SK-N-SH treated with all-trans-retinoic acid at 6 μM for 48 hours (cell line): ENCODE measurements around the gene DPYD.

Experiments
- ATAC-seq: fragments of 200-7000 bp; cut with Tn5 transposase; 3 replicates; pipeline ENCODE4 v1.9.1; 2020; ENCODE audit warnings: mild to moderate bottlenecking, moderate library complexity
- ARNTL ChIP-seq: fragments of 450-650 bp; formaldehyde crosslinking; IDR thresholded peaks from 2 replicates; pipeline ENCODE4 v1.5.0; 2020; ENCODE audit warnings: low read depth, mild to moderate bottlenecking, moderate library complexity, borderline replicate concordance
- BACH2 ChIP-seq: fragments of 250-450 bp; sonication (Bioruptor Pico); IDR thresholded peaks from 2 replicates; pipeline ENCODE4 v1.9.0; 2021; ENCODE audit warnings: mild to moderate bottlenecking, borderline replicate concordance
- CSDC2 ChIP-seq: fragments of 250-450 bp; sonication (Bioruptor Pico); IDR thresholded peaks from 2 replicates; pipeline ENCODE4 v1.5.0; 2020; ENCODE audit warnings: mild to moderate bottlenecking, moderate library complexity
- ESRRG ChIP-seq: fragments of 250-450 bp; sonication (Bioruptor Pico); IDR thresholded peaks from 2 replicates; pipeline ENCODE4 v1.6.1; 2021; ENCODE audit warnings: mild to moderate bottlenecking
- GLIS3 ChIP-seq: fragments of 250-450 bp; sonication (Bioruptor Pico); IDR thresholded peaks from 2 replicates; pipeline ENCODE4 v1.5.0; 2020; ENCODE audit warnings: mild to moderate bottlenecking, moderate library complexity
- ISL1 ChIP-seq: fragments of 250-450 bp; sonication (Bioruptor Pico); IDR thresholded peaks from 2 replicates; pipeline ENCODE4 v2.1.2; 2022; ENCODE audit warnings: mild to moderate bottlenecking, moderate library complexity
- OSR1 ChIP-seq: fragments of 250-450 bp; sonication (Bioruptor Pico); IDR thresholded peaks from 2 replicates; pipeline ENCODE4 v1.8.0; 2022; ENCODE audit warnings: moderate library complexity, mild to moderate bottlenecking, inconsistent platforms
- RARB ChIP-seq: fragments of 250-450 bp; sonication (Bioruptor Pico); IDR thresholded peaks from 2 replicates; pipeline ENCODE4 v1.8.0; 2021; ENCODE audit warnings: mild to moderate bottlenecking, moderate library complexity
- SNAI2 ChIP-seq: fragments of 250-450 bp; sonication (Bioruptor Pico); IDR thresholded peaks from 2 replicates; pipeline ENCODE4 v1.5.0; 2020; ENCODE audit warnings: mild to moderate bottlenecking, moderate library complexity
- TCF4 ChIP-seq: fragments of 250-450 bp; sonication (Bioruptor Pico); IDR thresholded peaks from 2 replicates; pipeline ENCODE4 v1.8.0; 2021; ENCODE audit warnings: mild to moderate bottlenecking, moderate library complexity, borderline replicate concordance
- TOX ChIP-seq: fragments of 250-450 bp; sonication (Bioruptor Pico); IDR thresholded peaks from 2 replicates; pipeline ENCODE4 v1.8.0; 2021; ENCODE audit warnings: mild to moderate bottlenecking, moderate library complexity, borderline replicate concordance
- ZC3H10 ChIP-seq: fragments of 250-450 bp; sonication (Bioruptor Pico); IDR thresholded peaks from 2 replicates; pipeline ENCODE4 v1.5.1; 2021; ENCODE audit warnings: mild to moderate bottlenecking, moderate library complexity
- ZFP3 ChIP-seq: fragments of 250-450 bp; sonication (Bioruptor Pico); IDR thresholded peaks from 2 replicates; pipeline ENCODE4 v1.5.0; 2020; ENCODE audit warnings: mild to moderate bottlenecking, moderate library complexity
- ZNF565 ChIP-seq: fragments of 450-650 bp; formaldehyde crosslinking; conservative IDR thresholded peaks from 2 replicates; pipeline ENCODE4 v1.5.0; 2020; ENCODE audit warnings: low read depth, mild to moderate bottlenecking, moderate library complexity
- ZNF70 ChIP-seq: fragments of 450-650 bp; formaldehyde crosslinking; IDR thresholded peaks from 2 replicates; pipeline ENCODE4 v1.5.0; 2020; ENCODE audit warnings: mild to moderate bottlenecking, moderate library complexity
- ZNF8 ChIP-seq: fragments of 450-650 bp; formaldehyde crosslinking; IDR thresholded peaks from 2 replicates; pipeline ENCODE4 v1.5.0; 2020; ENCODE audit warnings: mild to moderate bottlenecking, moderate library complexity
- TF ChIP-seq, protein P1 (sequence below): fragments of 250-450 bp; sonication (Bioruptor Pico); IDR thresholded peaks from 2 replicates; pipeline ENCODE4 v1.5.0; 2020; ENCODE audit warnings: mild to moderate bottlenecking, moderate library complexity
- TF ChIP-seq, protein P2 (sequence below): fragments of 250-450 bp; sonication (Bioruptor Pico); IDR thresholded peaks from 2 replicates; pipeline ENCODE4 v1.8.0; 2021; ENCODE audit warnings: low read depth, mild to moderate bottlenecking, moderate library complexity, borderline replicate concordance
- TF ChIP-seq, protein P3 (sequence below): fragments of 250-450 bp; sonication (Bioruptor Pico); IDR thresholded peaks from 2 replicates; pipeline ENCODE4 v1.5.1; 2021; ENCODE audit warnings: mild to moderate bottlenecking, moderate library complexity
- TF ChIP-seq, protein P4 (sequence below): fragments of 250-450 bp; sonication (Bioruptor Pico); IDR thresholded peaks from 2 replicates; pipeline ENCODE4 v1.5.1; 2020; ENCODE audit warnings: low read depth, mild to moderate bottlenecking, moderate library complexity
- TF ChIP-seq, protein P5 (sequence below): fragments of 250-450 bp; sonication (Bioruptor Pico); IDR thresholded peaks from 2 replicates; pipeline ENCODE4 v1.8.0; 2020; ENCODE audit warnings: mild to moderate bottlenecking, moderate library complexity, borderline replicate concordance

The DPYD gene

DNA sequence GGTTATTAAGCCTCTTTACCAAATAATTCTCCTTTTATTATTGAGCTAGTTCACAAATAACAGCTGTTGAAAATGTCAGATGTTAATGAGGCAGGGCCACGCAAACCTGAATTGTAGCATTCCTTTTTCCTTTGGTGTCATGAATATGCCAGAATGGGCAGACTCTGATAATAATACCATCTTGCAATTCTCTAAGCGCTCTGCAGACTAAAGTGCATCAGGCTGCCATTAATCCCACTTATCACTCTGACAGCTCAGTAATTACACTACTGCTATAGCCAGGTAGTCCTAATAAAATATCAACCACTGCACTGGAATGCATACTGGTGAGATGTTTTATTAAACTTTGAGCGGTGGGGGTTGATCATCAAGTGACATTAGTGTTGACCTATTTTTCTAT, 177.7 kb downstream of the DPYD start:
- no peak for ATAC-seq
- TF ChIP-seq GLIS3 (CRISPR knock-in tag): no peak
- no peak for TF ChIP-seq ARNTL (CRISPR knock-in tag)

DNA sequence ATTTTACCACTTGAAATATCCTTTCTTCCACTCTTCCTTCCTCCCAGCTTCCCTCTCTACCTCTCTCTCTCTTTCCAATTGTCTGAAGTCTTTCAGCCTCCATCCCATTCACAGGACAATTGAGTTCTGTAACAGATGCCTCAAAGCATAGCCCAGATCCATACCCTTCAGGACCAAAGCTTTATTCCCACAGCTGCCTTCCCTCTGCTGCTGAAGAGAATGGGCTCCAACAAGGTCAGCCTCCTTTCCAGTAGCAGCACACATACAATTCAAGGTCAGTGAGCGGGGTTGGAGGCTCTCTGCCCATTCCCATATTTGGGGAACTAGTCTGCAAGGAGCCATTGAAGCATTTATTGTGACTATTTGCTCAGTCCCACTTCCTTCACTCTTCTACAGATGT, 179.9 kb downstream of the DPYD start:
- ATAC-seq: no peak; the same call in 2 of the 3 replicates
- TF ChIP-seq SNAI2 (CRISPR knock-in tag) (no peak), ZNF8 (CRISPR knock-in tag) (no peak), ARNTL (CRISPR knock-in tag) (no peak), RARB (CRISPR knock-in tag) (no peak), ZFP3 (CRISPR knock-in tag) (no peak), TOX (CRISPR knock-in tag) (no peak), CSDC2 (CRISPR knock-in tag) (no peak), OSR1 (CRISPR knock-in tag) (no peak), ZNF565 (CRISPR knock-in tag) (no peak), ZC3H10 (CRISPR knock-in tag) (no peak), ESRRG (no peak), BACH2 (CRISPR knock-in tag) (no peak), ZNF70 (CRISPR knock-in tag) (no peak)
- TF ChIP-seq, protein P1, sequence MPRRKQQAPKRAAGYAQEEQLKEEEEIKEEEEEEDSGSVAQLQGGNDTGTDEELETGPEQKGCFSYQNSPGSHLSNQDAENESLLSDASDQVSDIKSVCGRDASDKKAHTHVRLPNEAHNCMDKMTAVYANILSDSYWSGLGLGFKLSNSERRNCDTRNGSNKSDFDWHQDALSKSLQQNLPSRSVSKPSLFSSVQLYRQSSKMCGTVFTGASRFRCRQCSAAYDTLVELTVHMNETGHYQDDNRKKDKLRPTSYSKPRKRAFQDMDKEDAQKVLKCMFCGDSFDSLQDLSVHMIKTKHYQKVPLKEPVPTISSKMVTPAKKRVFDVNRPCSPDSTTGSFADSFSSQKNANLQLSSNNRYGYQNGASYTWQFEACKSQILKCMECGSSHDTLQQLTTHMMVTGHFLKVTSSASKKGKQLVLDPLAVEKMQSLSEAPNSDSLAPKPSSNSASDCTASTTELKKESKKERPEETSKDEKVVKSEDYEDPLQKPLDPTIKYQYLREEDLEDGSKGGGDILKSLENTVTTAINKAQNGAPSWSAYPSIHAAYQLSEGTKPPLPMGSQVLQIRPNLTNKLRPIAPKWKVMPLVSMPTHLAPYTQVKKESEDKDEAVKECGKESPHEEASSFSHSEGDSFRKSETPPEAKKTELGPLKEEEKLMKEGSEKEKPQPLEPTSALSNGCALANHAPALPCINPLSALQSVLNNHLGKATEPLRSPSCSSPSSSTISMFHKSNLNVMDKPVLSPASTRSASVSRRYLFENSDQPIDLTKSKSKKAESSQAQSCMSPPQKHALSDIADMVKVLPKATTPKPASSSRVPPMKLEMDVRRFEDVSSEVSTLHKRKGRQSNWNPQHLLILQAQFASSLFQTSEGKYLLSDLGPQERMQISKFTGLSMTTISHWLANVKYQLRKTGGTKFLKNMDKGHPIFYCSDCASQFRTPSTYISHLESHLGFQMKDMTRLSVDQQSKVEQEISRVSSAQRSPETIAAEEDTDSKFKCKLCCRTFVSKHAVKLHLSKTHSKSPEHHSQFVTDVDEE (CRISPR knock-in tag): no peak
- TF ChIP-seq, protein P2, sequence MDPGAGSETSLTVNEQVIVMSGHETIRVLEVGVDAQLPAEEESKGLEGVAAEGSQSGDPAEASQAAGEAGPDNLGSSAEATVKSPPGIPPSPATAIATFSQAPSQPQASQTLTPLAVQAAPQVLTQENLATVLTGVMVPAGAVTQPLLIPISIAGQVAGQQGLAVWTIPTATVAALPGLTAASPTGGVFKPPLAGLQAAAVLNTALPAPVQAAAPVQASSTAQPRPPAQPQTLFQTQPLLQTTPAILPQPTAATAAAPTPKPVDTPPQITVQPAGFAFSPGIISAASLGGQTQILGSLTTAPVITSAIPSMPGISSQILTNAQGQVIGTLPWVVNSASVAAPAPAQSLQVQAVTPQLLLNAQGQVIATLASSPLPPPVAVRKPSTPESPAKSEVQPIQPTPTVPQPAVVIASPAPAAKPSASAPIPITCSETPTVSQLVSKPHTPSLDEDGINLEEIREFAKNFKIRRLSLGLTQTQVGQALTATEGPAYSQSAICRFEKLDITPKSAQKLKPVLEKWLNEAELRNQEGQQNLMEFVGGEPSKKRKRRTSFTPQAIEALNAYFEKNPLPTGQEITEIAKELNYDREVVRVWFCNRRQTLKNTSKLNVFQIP (CRISPR knock-in tag): no peak
- TF ChIP-seq, protein P3, sequence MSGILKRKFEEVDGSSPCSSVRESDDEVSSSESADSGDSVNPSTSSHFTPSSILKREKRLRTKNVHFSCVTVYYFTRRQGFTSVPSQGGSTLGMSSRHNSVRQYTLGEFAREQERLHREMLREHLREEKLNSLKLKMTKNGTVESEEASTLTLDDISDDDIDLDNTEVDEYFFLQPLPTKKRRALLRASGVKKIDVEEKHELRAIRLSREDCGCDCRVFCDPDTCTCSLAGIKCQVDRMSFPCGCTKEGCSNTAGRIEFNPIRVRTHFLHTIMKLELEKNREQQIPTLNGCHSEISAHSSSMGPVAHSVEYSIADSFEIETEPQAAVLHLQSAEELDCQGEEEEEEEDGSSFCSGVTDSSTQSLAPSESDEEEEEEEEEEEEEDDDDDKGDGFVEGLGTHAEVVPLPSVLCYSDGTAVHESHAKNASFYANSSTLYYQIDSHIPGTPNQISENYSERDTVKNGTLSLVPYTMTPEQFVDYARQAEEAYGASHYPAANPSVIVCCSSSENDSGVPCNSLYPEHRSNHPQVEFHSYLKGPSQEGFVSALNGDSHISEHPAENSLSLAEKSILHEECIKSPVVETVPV (CRISPR knock-in tag): no peak
- TF ChIP-seq, protein P4, sequence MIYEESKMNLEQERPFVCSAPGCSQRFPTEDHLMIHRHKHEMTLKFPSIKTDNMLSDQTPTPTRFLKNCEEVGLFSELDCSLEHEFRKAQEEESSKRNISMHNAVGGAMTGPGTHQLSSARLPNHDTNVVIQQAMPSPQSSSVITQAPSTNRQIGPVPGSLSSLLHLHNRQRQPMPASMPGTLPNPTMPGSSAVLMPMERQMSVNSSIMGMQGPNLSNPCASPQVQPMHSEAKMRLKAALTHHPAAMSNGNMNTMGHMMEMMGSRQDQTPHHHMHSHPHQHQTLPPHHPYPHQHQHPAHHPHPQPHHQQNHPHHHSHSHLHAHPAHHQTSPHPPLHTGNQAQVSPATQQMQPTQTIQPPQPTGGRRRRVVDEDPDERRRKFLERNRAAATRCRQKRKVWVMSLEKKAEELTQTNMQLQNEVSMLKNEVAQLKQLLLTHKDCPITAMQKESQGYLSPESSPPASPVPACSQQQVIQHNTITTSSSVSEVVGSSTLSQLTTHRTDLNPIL (CRISPR knock-in tag): no peak

DNA sequence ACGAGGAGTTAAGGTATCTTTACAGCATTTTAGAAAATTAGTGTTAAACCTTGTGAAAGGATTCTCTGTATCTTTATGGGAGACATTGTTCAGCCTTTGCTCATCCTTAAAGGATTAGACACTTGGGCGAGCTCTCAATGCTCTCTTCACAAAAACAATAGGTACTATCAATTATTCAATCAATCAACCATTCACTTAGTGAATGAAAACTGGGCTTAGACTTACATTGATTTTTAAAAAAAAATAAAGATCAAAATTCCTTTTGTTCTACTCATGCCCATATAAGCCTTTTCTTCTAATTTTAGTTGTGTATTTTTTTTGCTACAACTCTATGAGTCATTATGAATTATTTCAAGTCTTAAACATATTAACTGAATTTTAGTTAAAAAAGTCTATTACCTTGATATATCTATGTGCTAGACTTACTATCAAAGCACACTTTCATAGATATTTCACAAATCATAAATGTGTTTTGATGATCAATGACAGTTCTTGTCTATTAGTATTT, 181.2 kb downstream of the DPYD start:
- ATAC-seq: no peak
- no peak for TF ChIP-seq TCF4
- TF ChIP-seq OSR1 (CRISPR knock-in tag): no peak
- TF ChIP-seq GLIS3 (CRISPR knock-in tag): no peak
- no peak for TF ChIP-seq RARB (CRISPR knock-in tag)

DNA sequence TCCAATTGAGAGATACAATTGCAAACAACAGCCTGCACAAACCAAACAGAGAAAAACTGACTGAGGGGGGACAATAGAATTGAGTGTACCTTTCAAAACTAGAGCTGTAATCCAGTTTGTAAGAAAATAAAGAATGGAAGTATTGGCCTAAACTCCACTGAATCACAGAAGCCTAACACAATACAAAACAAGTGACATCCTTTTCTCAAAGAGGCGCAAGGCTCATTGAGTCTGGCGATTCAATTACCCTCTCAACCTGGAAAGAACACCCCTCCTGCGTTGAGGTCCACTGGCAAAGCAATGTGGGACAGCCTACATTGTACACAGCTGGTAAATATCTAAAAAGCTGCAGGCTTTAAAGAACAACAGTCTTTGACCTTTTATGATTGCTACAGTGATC, 182.6 kb downstream of the DPYD start:
- ATAC-seq: no peak
- TF ChIP-seq, protein P2 (CRISPR knock-in tag): no peak
- TF ChIP-seq, protein P1 (CRISPR knock-in tag): no peak
- TF ChIP-seq, protein P5, sequence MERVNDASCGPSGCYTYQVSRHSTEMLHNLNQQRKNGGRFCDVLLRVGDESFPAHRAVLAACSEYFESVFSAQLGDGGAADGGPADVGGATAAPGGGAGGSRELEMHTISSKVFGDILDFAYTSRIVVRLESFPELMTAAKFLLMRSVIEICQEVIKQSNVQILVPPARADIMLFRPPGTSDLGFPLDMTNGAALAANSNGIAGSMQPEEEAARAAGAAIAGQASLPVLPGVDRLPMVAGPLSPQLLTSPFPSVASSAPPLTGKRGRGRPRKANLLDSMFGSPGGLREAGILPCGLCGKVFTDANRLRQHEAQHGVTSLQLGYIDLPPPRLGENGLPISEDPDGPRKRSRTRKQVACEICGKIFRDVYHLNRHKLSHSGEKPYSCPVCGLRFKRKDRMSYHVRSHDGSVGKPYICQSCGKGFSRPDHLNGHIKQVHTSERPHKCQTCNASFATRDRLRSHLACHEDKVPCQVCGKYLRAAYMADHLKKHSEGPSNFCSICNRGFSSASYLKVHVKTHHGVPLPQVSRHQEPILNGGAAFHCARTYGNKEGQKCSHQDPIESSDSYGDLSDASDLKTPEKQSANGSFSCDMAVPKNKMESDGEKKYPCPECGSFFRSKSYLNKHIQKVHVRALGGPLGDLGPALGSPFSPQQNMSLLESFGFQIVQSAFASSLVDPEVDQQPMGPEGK (CRISPR knock-in tag): no peak
- no peak for TF ChIP-seq ISL1 (CRISPR knock-in tag)
- no peak for TF ChIP-seq TCF4
- TF ChIP-seq ZNF70 (CRISPR knock-in tag): no peak
- TF ChIP-seq ZNF8 (CRISPR knock-in tag): no peak
- no peak for TF ChIP-seq ARNTL (CRISPR knock-in tag)
- TF ChIP-seq ZFP3 (CRISPR knock-in tag): no peak
- no peak for TF ChIP-seq ZNF565 (CRISPR knock-in tag)
- TF ChIP-seq GLIS3 (CRISPR knock-in tag): no peak
- no peak for TF ChIP-seq SNAI2 (CRISPR knock-in tag)
